GM23338 (cell line): ENCODE measurements around the gene MATCAP1. TPM values are rescaled to one million over a fixed set of nuclear protein-coding genes. Genes with fewer than 3 reads are reported as not detected.
A peak's percentile ranks its signal among the peaks of the same experiment; 100 is the strongest.

Source experiments
- ATAC-seq: fragments of 200-7000 bp; cut with Tn5 transposase; 3 replicates; pipeline ENCODE4 v1.9.1; 2020
- DNase-seq: peaks from one replicate; pipeline ENCODE4 v3.0.0-alpha.2; 2015; ENCODE audit warnings: low spot score
- H2AFZ ChIP-seq: fragments of 200-600 bp; sonication (generic); 2 replicates; pipeline ENCODE4 v1.8.0; 2016; ENCODE audit warnings: antibody characterized with exemption, mild to moderate bottlenecking, moderate library complexity
- H3F3A ChIP-seq: fragments of 200-600 bp; sonication (generic); replicated peaks from 2 replicates; pipeline ENCODE4 v1.8.0; 2017; ENCODE audit warnings: antibody characterized with exemption, mixed run types, low read depth
- H3K27ac ChIP-seq: fragments of 200-600 bp; sonication (generic); 2 replicates; pipeline ENCODE4 v1.6.1; 2016; ENCODE audit warnings: low read depth
- H3K27me3 ChIP-seq: fragments of 200-600 bp; sonication (generic); 2 replicates; pipeline ENCODE4 v1.8.0; 2016; ENCODE audit warnings: mild to moderate bottlenecking, mixed run types, moderate library complexity; ENCODE audit not compliant: insufficient read depth
- H3K36me3 ChIP-seq: fragments of 200-600 bp; sonication (generic); 2 replicates; pipeline ENCODE4 v1.8.0; 2016; ENCODE audit warnings: mild to moderate bottlenecking; ENCODE audit not compliant: insufficient read depth
- H3K4me1 ChIP-seq: fragments of 200-600 bp; sonication (generic); 2 replicates; pipeline ENCODE4 v1.8.0; 2016; ENCODE audit warnings: mild to moderate bottlenecking, moderate library complexity; ENCODE audit not compliant: insufficient read depth
- H3K4me2 ChIP-seq: fragments of 200-600 bp; sonication (generic); 2 replicates; pipeline ENCODE4 v1.7.1; 2017; ENCODE audit warnings: mixed run types
- H3K4me3 ChIP-seq: fragments of 200-600 bp; sonication (generic); 2 replicates; pipeline ENCODE4 v1.6.1; 2016; ENCODE audit warnings: mixed run types
- H3K79me2 ChIP-seq: fragments of 200-600 bp; sonication (generic); replicated peaks from 2 replicates; pipeline ENCODE4 v1.8.0; 2017; ENCODE audit warnings: mild to moderate bottlenecking; ENCODE audit not compliant: insufficient read depth
- H3K9me2 ChIP-seq: fragments of 200-600 bp; sonication (generic); 2 replicates; pipeline ENCODE4 v1.8.0; 2017; ENCODE audit not compliant: insufficient read depth
- H4K20me1 ChIP-seq: fragments of 200-600 bp; sonication (generic); replicated peaks from 2 replicates; pipeline ENCODE4 v1.8.0; 2017; ENCODE audit warnings: mild to moderate bottlenecking; ENCODE audit not compliant: insufficient read depth
- H3K27ac Mint-ChIP-seq: 2 replicates; pipeline ENCODE4 v1.8.0; 2020; ENCODE audit warnings: inconsistent platforms, mild to moderate bottlenecking, moderate library complexity, mixed read lengths
- H3K27me3 Mint-ChIP-seq: 3 replicates; pipeline ENCODE4 v1.8.0; 2022; ENCODE audit warnings: low read depth, mild to moderate bottlenecking, moderate library complexity, mixed read lengths, inconsistent platforms; ENCODE audit not compliant: insufficient read depth, poor library complexity
- H3K36me3 Mint-ChIP-seq: 3 replicates; pipeline ENCODE4 v1.8.0; 2021; ENCODE audit warnings: low read depth, mild to moderate bottlenecking, inconsistent platforms, moderate library complexity, mixed read lengths
- H3K4me1 Mint-ChIP-seq: 3 replicates; pipeline ENCODE4 v1.8.0; 2020; ENCODE audit warnings: mild to moderate bottlenecking, inconsistent platforms, mixed read lengths
- H3K4me3 Mint-ChIP-seq: 3 replicates; pipeline ENCODE4 v1.8.0; 2021; ENCODE audit warnings: moderate library complexity, mild to moderate bottlenecking, inconsistent platforms, mixed read lengths
- H3K9me3 Mint-ChIP-seq: 3 replicates; pipeline ENCODE4 v1.8.0; 2020; ENCODE audit warnings: moderate library complexity, mild to moderate bottlenecking, inconsistent platforms, mixed read lengths
- CREB1 ChIP-seq: fragments of 250-450 bp; sonication (Bioruptor Pico); IDR thresholded peaks from 2 replicates; pipeline ENCODE4 v1.5.0; 2020; ENCODE audit warnings: low read depth, mild to moderate bottlenecking, moderate library complexity
- CTCF ChIP-seq, 2 experiments: fragments of 200-600 bp in 1 of 2; sonication (generic) in 1 of 2; conservative IDR thresholded peaks; 2 replicates each; pipeline versions ENCODE4 v1.5.1 to v1.6.1; 2016 to 2017; ENCODE audit warnings: antibody characterized with exemption in 2 of 2, low read depth in 2 of 2, mild to moderate bottlenecking in 2 of 2, moderate library complexity in 1 of 2
- ETS1 ChIP-seq: IDR thresholded peaks from 2 replicates; pipeline ENCODE4 v1.6.1; 2016; ENCODE audit warnings: antibody characterized with exemption
- EZH2 ChIP-seq: fragments of 200-600 bp; sonication (generic); IDR thresholded peaks from one replicate; pipeline ENCODE4 v1.8.0; 2017; ENCODE audit warnings: antibody characterized with exemption, mild to moderate bottlenecking, low read depth; ENCODE audit not compliant: unreplicated experiment
- EZH2phosphoT487 ChIP-seq: fragments of 200-600 bp; sonication (generic); IDR thresholded peaks from one replicate; pipeline ENCODE4 v1.8.1; 2018; ENCODE audit warnings: antibody characterized with exemption; ENCODE audit not compliant: unreplicated experiment
- JUNB ChIP-seq: IDR thresholded peaks from one replicate; pipeline ENCODE4 v1.6.1; 2016; ENCODE audit warnings: antibody characterized with exemption; ENCODE audit not compliant: unreplicated experiment
- NANOG ChIP-seq: IDR thresholded peaks from 2 replicates; pipeline ENCODE4 v1.6.1; 2016; ENCODE audit warnings: antibody characterized with exemption, borderline replicate concordance
- POLR2AphosphoS5 ChIP-seq: IDR thresholded peaks from 2 replicates; pipeline ENCODE4 v1.6.1; 2016; ENCODE audit warnings: antibody characterized with exemption, low read depth
- STAT1 ChIP-seq: IDR thresholded peaks from one replicate; pipeline ENCODE4 v1.6.1; 2016; ENCODE audit warnings: antibody characterized with exemption; ENCODE audit not compliant: unreplicated experiment
- ZNF114 ChIP-seq: fragments of 250-450 bp; sonication (Bioruptor Pico); IDR thresholded peaks from 2 replicates; pipeline ENCODE4 v1.5.0; 2020; ENCODE audit warnings: mild to moderate bottlenecking, moderate library complexity
- ZNF331 ChIP-seq: fragments of 250-450 bp; sonication (Bioruptor Pico); IDR thresholded peaks from 2 replicates; pipeline ENCODE4 v1.5.0; 2020; ENCODE audit warnings: low read depth, mild to moderate bottlenecking, moderate library complexity
- ZNF462 ChIP-seq: fragments of 250-450 bp; sonication (Bioruptor Pico); IDR thresholded peaks from 2 replicates; pipeline ENCODE4 v1.5.0; 2020; ENCODE audit warnings: mild to moderate bottlenecking, moderate library complexity
- long read RNA-seq: library from polyadenylated mRNA; unstranded; transcript quantifications from one replicate; pipeline ENCODE4 v2.0.0, GENCODE V29; 2020; ENCODE audit not compliant: unreplicated experiment
- polyA plus RNA-seq: library from polyadenylated mRNA; unstranded; fragments of >200 nt; fragmentation: Nextera tagmentation; extraction: Ambion mirVana; gene quantifications from 2 replicates; pipeline ENCODE4 v1.2.1, GENCODE V29; 2016
- total RNA-seq: library from RNA; depleted of rRNA; stranded (reverse); fragments of >200 nt; shearing (Covaris generic); gene quantifications from 2 replicates; pipeline ENCODE4 v1.2.3, GENCODE V29; 2014; rRNA removed
- TF ChIP-seq, protein P1 (sequence below): IDR thresholded peaks from one replicate; pipeline ENCODE4 v1.6.1; 2018; ENCODE audit warnings: antibody characterized with exemption; ENCODE audit not compliant: unreplicated experiment

MATCAP1 gene
- total RNA-seq (22.7 and 23.1 TPM in 2 replicates), polyA plus RNA-seq (9.5 and 13.3 TPM in 2 replicates)
- long read RNA-seq, partial matches to known transcripts, result 0 of 1 reads
- long read RNA-seq, other reads (novel, unspliced or antisense), result 1 of 1 reads

DNA sequence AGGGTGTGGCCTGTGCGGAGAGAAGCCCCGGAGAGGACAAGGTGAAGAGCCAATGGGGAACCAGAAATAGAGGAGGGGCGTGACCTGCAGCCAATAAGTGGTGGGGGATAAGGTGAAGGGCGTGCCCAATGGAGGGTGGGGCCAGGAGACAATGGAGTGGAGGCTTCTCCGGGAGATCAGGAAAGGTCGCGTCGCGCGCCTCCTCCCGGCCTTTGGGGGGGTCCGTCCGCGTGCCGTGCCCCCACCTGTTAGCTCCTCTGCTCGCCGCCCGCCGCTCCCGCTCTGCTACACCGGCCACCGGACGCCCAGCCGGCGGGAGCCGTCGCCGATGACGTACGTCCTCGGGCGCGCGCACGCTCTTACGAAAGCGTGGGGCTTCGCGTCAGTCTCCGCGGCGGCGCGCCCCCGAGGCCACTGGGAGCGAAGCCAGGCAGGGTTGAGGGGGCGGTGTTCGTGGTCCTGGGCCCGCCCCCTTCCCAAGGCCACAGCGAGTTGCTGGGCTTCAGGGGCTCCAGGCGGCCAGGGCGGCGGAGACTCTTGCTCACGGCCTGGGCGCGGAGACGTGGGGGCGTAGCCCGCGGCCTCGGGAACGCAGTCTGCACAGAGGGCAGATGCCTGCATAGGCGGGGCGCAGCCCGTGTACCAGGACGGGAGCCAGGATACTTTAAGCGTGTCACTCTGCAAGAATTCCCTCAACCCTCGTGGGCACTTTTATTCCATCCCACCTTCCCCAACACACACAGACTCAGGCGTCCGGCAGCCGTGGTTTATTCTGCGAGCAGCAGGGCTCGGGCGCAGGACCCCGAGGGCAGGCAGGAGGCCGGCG lies at the start of gene MATCAP1:
TSS of gene MATCAP1 (minus strand) at position 337 of the 826 bp plus-strand sequence. CDS start 3,353 bp downstream, outside the sequence.
- Mint-ChIP-seq H3K4me3 (peak within 1 kb of the TSS; percentile 84), H3K27ac (no peak within 1 kb of the TSS), H3K27me3 (peaks cover 36% of the 10 kb centered on the region), H3K9me3 (no peaks in the 10 kb centered on the region; the same call in 2 of the 3 replicates), H3K36me3 (no peaks in the 10 kb centered on the region; the same call in 2 of the 3 replicates), H3K4me1 (peaks cover 14% of the 10 kb centered on the region)
- H3F3A ChIP-seq, result peaks cover 3% of the 10 kb centered on the region; the same call in 1 of the 2 replicates
- H3K79me2 ChIP-seq, result peaks cover 10% of the 10 kb centered on the region
- H3K4me2 ChIP-seq, result peak within 1 kb of the TSS; percentile 97
- peak within 1 kb of the TSS; percentile 94 for H2AFZ ChIP-seq
- peak within 1 kb of the TSS; percentile 63 for H3K4me3 ChIP-seq
- peaks cover 15% of the 10 kb centered on the region for H3K4me1 ChIP-seq
- H3K9me2 ChIP-seq, result no peaks in the 10 kb centered on the region
- no peaks in the 10 kb centered on the region for H3K36me3 ChIP-seq
- TF ChIP-seq ZNF462 (no peak), STAT1 (no peak), CTCF (conservative IDR thresholded peaks at IDR 0.05; ENCODE audit: low read depth in 2 of 2) (no peak), JUNB (no peak), ZNF114 (no peak), ZNF331 (no peak), EZH2phosphoT487 (no peak), NANOG (no peak), POLR2AphosphoS5 (peak; percentile 76), ETS1 (no peak), EZH2 (peak; percentile 52), CREB1 (peak; percentile 93)
- TF ChIP-seq, protein P1, sequence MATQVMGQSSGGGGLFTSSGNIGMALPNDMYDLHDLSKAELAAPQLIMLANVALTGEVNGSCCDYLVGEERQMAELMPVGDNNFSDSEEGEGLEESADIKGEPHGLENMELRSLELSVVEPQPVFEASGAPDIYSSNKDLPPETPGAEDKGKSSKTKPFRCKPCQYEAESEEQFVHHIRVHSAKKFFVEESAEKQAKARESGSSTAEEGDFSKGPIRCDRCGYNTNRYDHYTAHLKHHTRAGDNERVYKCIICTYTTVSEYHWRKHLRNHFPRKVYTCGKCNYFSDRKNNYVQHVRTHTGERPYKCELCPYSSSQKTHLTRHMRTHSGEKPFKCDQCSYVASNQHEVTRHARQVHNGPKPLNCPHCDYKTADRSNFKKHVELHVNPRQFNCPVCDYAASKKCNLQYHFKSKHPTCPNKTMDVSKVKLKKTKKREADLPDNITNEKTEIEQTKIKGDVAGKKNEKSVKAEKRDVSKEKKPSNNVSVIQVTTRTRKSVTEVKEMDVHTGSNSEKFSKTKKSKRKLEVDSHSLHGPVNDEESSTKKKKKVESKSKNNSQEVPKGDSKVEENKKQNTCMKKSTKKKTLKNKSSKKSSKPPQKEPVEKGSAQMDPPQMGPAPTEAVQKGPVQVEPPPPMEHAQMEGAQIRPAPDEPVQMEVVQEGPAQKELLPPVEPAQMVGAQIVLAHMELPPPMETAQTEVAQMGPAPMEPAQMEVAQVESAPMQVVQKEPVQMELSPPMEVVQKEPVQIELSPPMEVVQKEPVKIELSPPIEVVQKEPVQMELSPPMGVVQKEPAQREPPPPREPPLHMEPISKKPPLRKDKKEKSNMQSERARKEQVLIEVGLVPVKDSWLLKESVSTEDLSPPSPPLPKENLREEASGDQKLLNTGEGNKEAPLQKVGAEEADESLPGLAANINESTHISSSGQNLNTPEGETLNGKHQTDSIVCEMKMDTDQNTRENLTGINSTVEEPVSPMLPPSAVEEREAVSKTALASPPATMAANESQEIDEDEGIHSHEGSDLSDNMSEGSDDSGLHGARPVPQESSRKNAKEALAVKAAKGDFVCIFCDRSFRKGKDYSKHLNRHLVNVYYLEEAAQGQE, result no peak
- DNase-seq (peak; percentile 98), ATAC-seq (peak; percentile 80)
- no peak within 1 kb of the TSS for H3K27ac ChIP-seq
- H4K20me1 ChIP-seq, result no peaks in the 10 kb centered on the region
- peaks cover 28% of the 10 kb centered on the region for H3K27me3 ChIP-seq
